ENCODE measurements around the gene COMMD1. TPM values are rescaled to one million over a fixed set of nuclear protein-coding genes. Genes with fewer than 3 reads are reported as not detected.
A peak's percentile ranks its signal among the peaks of the same experiment; 100 is the strongest.

COMMD1 gene
- polyA plus RNA-seq, 1 of the 3 experiments (the other 2 are of a cell fraction): 32.5 TPM

DNA sequence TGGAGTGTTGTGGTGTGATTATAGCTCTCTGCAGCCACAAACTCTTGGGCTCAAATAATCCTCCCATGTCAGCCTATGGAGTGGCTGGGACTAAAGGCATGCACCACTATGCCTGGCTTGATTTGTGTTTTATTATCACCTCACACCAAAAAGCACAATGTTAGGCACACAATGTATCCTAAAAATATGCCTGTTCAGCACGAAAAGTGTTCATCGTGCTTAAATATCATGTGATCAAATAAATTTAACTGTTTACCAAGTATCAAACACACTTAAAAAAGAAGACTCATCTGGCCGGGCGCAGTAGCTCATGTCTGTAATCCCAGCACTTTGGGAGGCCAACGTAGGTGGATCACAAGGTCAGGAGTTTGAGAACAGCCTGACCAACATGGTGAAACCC lies 22.6 kb upstream of the COMMD1 start:
- TF ChIP-seq TEAD4 (IDR thresholded peaks at IDR 0.05; ENCODE audit: borderline replicate concordance, insufficient read depth): no peak
- no peak for TF ChIP-seq JUND (IDR thresholded peaks at IDR 0.05)
- TF ChIP-seq MXI1 (IDR thresholded peaks at IDR 0.05; ENCODE audit: low read depth, low read length): no peak
- TF ChIP-seq FOSL2 (IDR thresholded peaks at IDR 0.05; ENCODE audit: borderline replicate concordance, low read depth): no peak
- no peak for TF ChIP-seq NFIC (IDR thresholded peaks at IDR 0.05; ENCODE audit: borderline replicate concordance)
- TF ChIP-seq TCF12 (IDR thresholded peaks at IDR 0.05): no peak
- TF ChIP-seq, protein P1, sequence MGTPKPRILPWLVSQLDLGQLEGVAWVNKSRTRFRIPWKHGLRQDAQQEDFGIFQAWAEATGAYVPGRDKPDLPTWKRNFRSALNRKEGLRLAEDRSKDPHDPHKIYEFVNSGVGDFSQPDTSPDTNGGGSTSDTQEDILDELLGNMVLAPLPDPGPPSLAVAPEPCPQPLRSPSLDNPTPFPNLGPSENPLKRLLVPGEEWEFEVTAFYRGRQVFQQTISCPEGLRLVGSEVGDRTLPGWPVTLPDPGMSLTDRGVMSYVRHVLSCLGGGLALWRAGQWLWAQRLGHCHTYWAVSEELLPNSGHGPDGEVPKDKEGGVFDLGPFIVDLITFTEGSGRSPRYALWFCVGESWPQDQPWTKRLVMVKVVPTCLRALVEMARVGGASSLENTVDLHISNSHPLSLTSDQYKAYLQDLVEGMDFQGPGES (IDR thresholded peaks at IDR 0.05; ENCODE audit: low read depth, low read length): no peak
- no peak for TF ChIP-seq RCOR1 (IDR thresholded peaks at IDR 0.05; ENCODE audit: low read length)
- TF ChIP-seq RAD21 (IDR thresholded peaks at IDR 0.05; ENCODE audit: low read length): no peak
- TF ChIP-seq TAF1 (IDR thresholded peaks at IDR 0.05; ENCODE audit: borderline replicate concordance, low read depth, low read length): no peak
- no peak for TF ChIP-seq FOXJ3 (CRISPR knock-in tag; IDR thresholded peaks at IDR 0.05)
- no peak for TF ChIP-seq RFX5 (IDR thresholded peaks at IDR 0.05; ENCODE audit: low read length)
- TF ChIP-seq RXRA (IDR thresholded peaks at IDR 0.05; ENCODE audit: borderline replicate concordance, low read depth): no peak
- TF ChIP-seq MEF2A (IDR thresholded peaks at IDR 0.05; ENCODE audit: borderline replicate concordance, low read depth): no peak
- TF ChIP-seq GATA2 (CRISPR knock-in tag; IDR thresholded peaks at IDR 0.05): no peak
- TF ChIP-seq, protein P2, sequence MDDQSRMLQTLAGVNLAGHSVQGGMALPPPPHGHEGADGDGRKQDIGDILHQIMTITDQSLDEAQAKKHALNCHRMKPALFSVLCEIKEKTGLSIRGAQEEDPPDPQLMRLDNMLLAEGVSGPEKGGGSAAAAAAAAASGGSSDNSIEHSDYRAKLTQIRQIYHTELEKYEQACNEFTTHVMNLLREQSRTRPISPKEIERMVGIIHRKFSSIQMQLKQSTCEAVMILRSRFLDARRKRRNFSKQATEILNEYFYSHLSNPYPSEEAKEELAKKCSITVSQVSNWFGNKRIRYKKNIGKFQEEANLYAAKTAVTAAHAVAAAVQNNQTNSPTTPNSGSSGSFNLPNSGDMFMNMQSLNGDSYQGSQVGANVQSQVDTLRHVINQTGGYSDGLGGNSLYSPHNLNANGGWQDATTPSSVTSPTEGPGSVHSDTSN (IDR thresholded peaks at IDR 0.05): no peak
- no peak overlapping the region for H3K4me2 ChIP-seq
- peaks cover 39% of the 10 kb centered on the region for H4K20me1 ChIP-seq (ENCODE audit: insufficient read depth)
- H3K4me3 ChIP-seq (ENCODE audit: low read depth in 2 of 2, low read length in 1 of 2): no peak overlapping the region
- H3K79me2 ChIP-seq (ENCODE audit: insufficient read depth): peaks cover 85% of the 10 kb centered on the region
- ChIA-PET CTCF (interaction anchor here (1.2 kb wide), 1 partner anchor 15 kb away, joined by 3 read pairs; no protein-coding TSS in a partner anchor), POLR2A (no interaction called here)
- no peak overlapping the region for H3K9ac ChIP-seq
- WGBS (ENCODE audit: low lambda C conversion rate): 97% methylated on average over 5 of the region's 5 CpGs
- no peaks in the 10 kb centered on the region for H3K27me3 ChIP-seq (ENCODE audit: insufficient read depth)
- H3K27ac ChIP-seq (ENCODE audit: low read depth in 2 of 2, low read length in 1 of 2): no peak overlapping the region
- peaks cover 28% of the 10 kb centered on the region for H3F3A ChIP-seq (replicated peaks; ENCODE audit: insufficient read depth)
- H2AFZ ChIP-seq (ENCODE audit: low read depth): no peak overlapping the region
- H3K36me3 ChIP-seq (replicated peaks in 1 of 2; ENCODE audit: control insufficient read depth in 1 of 2, insufficient read depth in 2 of 2, low read length in 1 of 2): peaks cover 53 to 87% of the 10 kb centered on the region in 2 experiments
- H3K9me3 ChIP-seq: no peaks in the 10 kb centered on the region
- no peaks in the 10 kb centered on the region for H3K9me2 ChIP-seq
- DNase-seq: no peak
- H3K4me1 ChIP-seq (ENCODE audit: control insufficient read depth in 1 of 2, insufficient read depth in 2 of 2, low read depth in 1 of 2, low read length in 1 of 2): peaks cover 4 to 5% of the 10 kb centered on the region in 2 experiments; a peak in 1 of 4 replicates

DNA sequence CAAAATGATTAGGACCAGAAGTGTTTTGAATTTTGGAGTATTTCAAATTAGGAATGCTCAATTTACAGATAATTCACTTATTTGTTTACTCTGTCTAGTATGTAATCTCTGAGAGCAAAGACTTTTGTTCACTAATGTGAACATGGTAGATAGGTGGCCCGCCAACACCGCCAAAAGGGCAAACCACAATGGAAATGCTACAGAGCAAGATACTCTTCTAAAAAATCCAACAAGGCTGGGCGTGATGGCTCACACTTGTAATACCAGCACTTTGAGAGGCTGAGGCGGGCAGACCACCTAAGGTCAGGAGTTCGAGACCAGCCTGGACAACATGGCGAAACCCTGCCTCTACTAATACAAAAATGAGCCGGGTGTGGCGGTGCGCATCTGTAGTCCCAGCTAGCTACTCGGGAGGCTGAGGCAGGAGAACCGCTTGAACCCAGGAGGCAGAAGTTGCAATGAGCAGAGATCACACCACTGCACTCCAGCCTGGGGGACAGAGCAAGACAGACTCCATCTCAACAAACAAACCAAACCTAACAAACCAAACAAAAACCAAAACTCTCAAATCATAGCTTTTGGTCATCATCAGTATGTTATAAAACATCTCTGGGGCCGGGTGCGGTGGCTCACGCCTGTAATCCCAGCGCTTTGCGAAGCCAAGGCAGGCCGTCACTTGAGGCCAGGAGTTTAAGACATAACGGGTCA lies 19.4 kb upstream of the COMMD1 start:
- H3K79me2 ChIP-seq (ENCODE audit: insufficient read depth): peaks cover 73% of the 10 kb centered on the region
- H3K27me3 ChIP-seq (ENCODE audit: insufficient read depth): no peaks in the 10 kb centered on the region
- H3K9ac ChIP-seq: no peak overlapping the region
- H3K4me1 ChIP-seq (ENCODE audit: control insufficient read depth in 1 of 2, insufficient read depth in 2 of 2, low read depth in 1 of 2, low read length in 1 of 2): peaks cover 4 to 5% of the 10 kb centered on the region in 2 experiments; a peak in 1 of 4 replicates
- peak overlapping the region; percentile 82 for H3K4me2 ChIP-seq
- peak overlapping the region in 1 of 2 experiments; percentile 98; a peak in 2 of 4 replicates for H3K4me3 ChIP-seq (ENCODE audit: low read depth in 2 of 2, low read length in 1 of 2)
- no peak overlapping the region for H3K27ac ChIP-seq (ENCODE audit: low read depth in 2 of 2, low read length in 1 of 2)
- no peaks in the 10 kb centered on the region for H3K9me2 ChIP-seq
- H3F3A ChIP-seq (replicated peaks; ENCODE audit: insufficient read depth): peaks cover 19% of the 10 kb centered on the region
- no peaks in the 10 kb centered on the region for H3K9me3 ChIP-seq
- no peak for DNase-seq
- WGBS (ENCODE audit: low lambda C conversion rate): 91% methylated on average over 18 of the region's 18 CpGs
- H3K36me3 ChIP-seq (replicated peaks in 1 of 2; ENCODE audit: control insufficient read depth in 1 of 2, insufficient read depth in 2 of 2, low read length in 1 of 2): peaks cover 30 to 55% of the 10 kb centered on the region in 2 experiments
- H2AFZ ChIP-seq (ENCODE audit: low read depth): no peak overlapping the region
- CTCF ChIA-PET: no interaction called here
- peaks cover 39% of the 10 kb centered on the region for H4K20me1 ChIP-seq (ENCODE audit: insufficient read depth)
- POLR2A ChIA-PET: interaction anchor here (1.8 kb wide), 1 partner anchor 33 kb away, joined by 5 read pairs; the partner anchor contains the start of gene FAM161A
- no peak for TF ChIP-seq RXRA (IDR thresholded peaks at IDR 0.05; ENCODE audit: borderline replicate concordance, low read depth)
- TF ChIP-seq, protein P2 (IDR thresholded peaks at IDR 0.05): no peak
- TF ChIP-seq FOXM1 (IDR thresholded peaks at IDR 0.05; ENCODE audit: low read depth): no peak
- TF ChIP-seq, protein P3, sequence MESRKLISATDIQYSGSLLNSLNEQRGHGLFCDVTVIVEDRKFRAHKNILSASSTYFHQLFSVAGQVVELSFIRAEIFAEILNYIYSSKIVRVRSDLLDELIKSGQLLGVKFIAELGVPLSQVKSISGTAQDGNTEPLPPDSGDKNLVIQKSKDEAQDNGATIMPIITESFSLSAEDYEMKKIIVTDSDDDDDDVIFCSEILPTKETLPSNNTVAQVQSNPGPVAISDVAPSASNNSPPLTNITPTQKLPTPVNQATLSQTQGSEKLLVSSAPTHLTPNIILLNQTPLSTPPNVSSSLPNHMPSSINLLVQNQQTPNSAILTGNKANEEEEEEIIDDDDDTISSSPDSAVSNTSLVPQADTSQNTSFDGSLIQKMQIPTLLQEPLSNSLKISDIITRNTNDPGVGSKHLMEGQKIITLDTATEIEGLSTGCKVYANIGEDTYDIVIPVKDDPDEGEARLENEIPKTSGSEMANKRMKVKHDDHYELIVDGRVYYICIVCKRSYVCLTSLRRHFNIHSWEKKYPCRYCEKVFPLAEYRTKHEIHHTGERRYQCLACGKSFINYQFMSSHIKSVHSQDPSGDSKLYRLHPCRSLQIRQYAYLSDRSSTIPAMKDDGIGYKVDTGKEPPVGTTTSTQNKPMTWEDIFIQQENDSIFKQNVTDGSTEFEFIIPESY (IDR thresholded peaks at IDR 0.05; ENCODE audit: borderline replicate concordance, low read depth): no peak
- TF ChIP-seq FOXJ3 (CRISPR knock-in tag; IDR thresholded peaks at IDR 0.05): no peak
- no peak for TF ChIP-seq ELF1 (IDR thresholded peaks at IDR 0.05)
- TF ChIP-seq RAD21 (IDR thresholded peaks at IDR 0.05; ENCODE audit: low read length): no peak
- TF ChIP-seq NRF1 (IDR thresholded peaks at IDR 0.05; ENCODE audit: low read depth, low read length): no peak
- TF ChIP-seq RFX5 (IDR thresholded peaks at IDR 0.05; ENCODE audit: low read length): no peak
- TF ChIP-seq JUND (IDR thresholded peaks at IDR 0.05): no peak
- no peak for TF ChIP-seq EZH2phosphoT487 (IDR thresholded peaks at IDR 0.05; ENCODE audit: borderline replicate concordance, low read depth)
- TF ChIP-seq MEF2A (IDR thresholded peaks at IDR 0.05; ENCODE audit: borderline replicate concordance, low read depth): no peak
- TF ChIP-seq TCF12 (IDR thresholded peaks at IDR 0.05): no peak
- TF ChIP-seq MXI1 (IDR thresholded peaks at IDR 0.05; ENCODE audit: low read depth, low read length): no peak
